GM15510 (cell line): ENCODE measurements around the gene ID2.

Source experiments
- POLR2A ChIP-seq: IDR thresholded peaks from 3 replicates; pipeline ENCODE4 v1.6.1; 2011; ENCODE audit warnings: borderline replicate concordance; ENCODE audit not compliant: insufficient read length; ENCODE audit errors: extremely low read depth

The ID2 gene

DNA sequence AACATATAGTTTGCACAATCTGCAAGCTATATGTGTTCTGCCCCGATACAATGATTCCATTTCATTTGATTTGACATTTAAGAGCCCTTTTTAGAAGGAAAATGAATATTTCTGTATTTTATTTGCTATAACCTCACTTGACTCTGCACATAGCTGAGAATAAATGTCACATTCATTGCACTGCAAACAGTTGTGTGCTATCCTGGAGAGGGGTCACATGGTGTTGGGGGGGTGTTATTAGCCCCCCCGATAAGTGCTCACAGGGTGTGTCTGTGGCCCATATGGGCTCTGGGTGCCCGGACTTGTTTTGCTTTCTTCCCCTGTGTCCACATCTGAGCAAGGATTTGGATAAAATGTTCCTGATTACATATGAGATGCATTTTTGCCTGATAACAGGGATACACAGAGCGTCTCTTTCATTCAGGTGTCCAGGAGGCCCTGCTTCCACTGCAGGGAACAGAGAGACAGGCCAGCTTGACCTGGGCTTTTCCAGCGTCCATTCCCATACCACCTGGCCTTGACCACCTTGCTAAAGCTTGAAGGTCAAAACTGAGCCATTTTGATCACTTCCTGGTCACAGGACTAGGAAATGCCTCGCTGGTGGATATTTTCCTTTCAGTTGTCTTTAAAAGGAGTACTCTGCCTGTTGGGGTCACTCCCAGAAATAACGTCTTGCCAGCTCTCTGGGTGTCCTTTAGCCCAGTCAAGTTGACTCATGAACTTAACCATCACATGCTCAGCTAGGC is 38.4 kb upstream of the ID2 start:
- no peak for TF ChIP-seq POLR2A

DNA sequence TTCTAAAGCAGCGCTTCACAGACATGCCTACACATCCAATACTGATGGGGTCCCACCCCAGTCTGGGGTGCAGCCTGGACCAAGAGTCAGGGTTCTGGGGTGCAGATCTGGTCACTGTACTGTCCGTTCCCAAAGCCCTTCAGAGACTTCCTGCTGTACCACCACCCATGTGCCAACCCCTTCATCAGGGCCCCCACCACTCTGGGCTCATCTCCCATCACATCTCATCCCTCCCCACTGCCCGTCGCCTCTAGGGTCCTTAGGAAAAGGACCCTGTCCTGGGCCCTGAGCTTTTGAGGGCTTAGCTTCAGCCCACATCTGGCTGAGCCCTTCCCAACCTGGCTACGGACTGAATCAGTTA is 37.9 kb upstream of the ID2 start:
- no peak for TF ChIP-seq POLR2A

GRCh38 chr2:8644605-8645175 is 37.2 kb upstream of the ID2 start:
- TF ChIP-seq POLR2A, result no peak

DNA sequence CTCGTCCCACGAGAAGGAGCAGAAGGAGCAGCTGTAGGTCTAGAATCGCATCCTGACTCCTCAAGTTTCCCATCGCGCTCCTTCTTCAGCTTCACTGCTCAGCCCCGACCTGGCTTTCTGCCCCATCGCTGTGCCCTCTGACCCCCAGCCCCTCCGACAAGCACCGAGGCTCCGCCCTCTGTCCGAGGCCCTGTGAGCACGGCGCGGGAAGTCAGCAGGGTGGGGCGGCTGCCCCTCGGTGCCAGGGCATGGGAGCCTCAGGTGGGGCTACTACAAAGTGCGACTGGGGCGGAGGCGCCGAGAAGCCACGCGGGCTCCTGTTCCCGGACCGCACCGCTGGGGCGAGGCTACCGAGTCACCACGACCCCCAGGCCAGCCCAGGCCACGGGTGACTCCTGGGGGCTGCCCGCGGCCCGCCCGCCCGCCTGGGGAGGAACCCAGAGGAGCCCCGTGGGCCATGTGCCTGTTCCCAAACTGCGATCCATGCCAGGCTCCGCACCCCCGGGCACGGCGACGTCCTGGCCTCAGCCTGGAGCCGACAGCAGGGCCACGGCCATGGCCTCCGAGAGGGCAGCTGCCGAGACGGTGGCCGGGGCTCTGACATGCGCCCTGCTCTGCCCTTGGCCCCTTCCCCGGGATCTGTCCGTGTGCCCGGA is 36.6 kb upstream of the ID2 start:
- no peak for TF ChIP-seq POLR2A

- TF ChIP-seq POLR2A, result no peak
These were observed 35.0 kb upstream of the ID2 start for GRCh38 chr2:8646731-8647461.

DNA sequence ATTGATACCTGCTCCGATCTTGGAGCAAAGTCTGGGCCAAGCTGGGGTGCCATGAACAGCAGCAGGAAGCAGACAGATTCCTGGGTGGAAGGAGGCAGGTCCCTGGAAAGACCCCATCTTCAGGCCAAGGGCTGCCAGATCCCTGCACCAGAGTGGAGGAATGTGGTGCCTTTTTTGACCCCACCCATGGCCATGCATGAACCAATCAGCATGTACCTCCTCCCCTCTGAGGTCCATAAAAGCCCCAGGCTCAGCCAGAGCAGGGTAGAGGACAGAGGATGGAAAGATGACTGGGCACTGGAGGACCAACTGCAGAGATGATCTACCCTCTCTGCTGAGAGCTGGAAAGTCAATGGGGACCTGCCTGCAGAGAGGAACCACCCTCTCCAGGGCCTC is 34.4 kb upstream of the ID2 start:
- no peak for TF ChIP-seq POLR2A

GRCh38 chr2:8648441-8649213 is 33.2 kb upstream of the ID2 start:
- no peak for TF ChIP-seq POLR2A

DNA sequence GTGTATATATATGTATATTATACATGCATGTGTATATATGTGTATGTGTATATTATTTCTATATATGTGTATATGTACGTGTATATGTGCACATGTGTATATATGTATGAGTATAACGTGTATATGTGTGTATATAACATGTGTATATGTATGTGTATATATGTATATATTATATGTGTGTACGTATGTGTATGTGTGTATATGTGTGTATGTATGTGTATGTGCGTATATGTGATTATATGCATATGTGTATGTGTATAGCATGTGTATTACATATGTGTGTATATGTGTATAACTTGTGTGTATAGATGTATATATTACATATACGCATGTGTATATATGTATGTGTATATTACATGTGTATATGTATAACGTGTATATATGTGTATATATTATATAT is 32.1 kb upstream of the ID2 start:
- no peak for TF ChIP-seq POLR2A

- no peak for TF ChIP-seq POLR2A
These were observed 31.6 kb upstream of the ID2 start for GRCh38 chr2:8650256-8650655.

DNA sequence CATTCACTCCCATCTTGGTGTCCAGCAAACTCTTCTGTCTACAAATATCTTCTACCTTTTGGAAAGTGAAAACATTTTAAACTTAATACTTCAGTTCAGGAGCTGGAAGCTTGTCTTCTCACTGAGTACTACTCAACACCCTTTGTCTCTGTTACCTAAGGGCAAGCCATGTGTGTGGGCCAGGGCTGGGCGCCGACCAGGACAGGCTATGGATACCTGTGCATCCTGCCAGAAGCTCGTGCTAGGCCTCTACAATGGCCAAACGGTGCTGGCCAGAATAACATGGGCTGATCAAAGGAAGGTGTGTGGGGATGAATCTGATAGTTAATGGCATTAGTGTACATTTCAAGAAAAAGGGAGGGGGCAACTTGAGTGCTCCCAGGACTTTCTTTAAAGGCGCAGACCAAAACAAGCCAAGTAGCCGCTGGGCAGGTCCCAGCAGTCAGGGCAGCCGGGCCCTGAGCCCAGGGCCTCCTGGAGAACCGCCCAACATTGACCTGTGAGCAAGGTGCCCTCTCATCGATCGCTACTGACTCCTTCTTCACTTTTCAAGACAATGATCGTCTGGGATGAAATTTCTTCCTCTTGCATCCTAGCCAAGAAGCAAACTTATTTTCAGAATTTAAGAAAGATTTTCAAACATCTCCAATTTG is 29.0 kb upstream of the ID2 start:
- no peak for TF ChIP-seq POLR2A

DNA sequence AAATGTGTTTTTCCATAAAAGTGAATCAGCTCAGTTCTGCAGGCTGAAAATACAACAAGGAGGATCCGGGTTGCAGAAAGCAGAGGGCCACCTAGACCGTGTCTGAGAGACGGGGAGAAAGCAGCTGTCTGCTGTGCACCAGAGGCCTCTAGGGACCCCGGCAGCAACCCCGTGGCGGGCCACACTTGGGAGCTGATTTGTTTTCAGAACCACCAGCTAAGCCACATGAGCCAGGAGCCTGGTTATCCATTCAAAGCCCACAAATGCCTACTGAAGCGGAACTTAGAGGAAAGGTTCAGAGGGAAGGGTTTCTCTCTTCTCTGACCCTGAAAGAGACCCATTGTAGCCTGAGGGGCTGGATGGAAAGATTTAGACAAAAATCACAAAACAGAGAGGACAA is 28.4 kb upstream of the ID2 start:
- TF ChIP-seq POLR2A, result no peak

GRCh38 chr2:8654041-8654440 is 27.8 kb upstream of the ID2 start:
- TF ChIP-seq POLR2A, result no peak

GRCh38 chr2:8654483-8654882 is 27.4 kb upstream of the ID2 start:
- no peak for TF ChIP-seq POLR2A

GRCh38 chr2:8656160-8656641 is 25.7 kb upstream of the ID2 start:
- no peak for TF ChIP-seq POLR2A
